SK-N-SH treated with all-trans-retinoic acid at 6 μM for 48 hours (cell line): ENCODE results near the gene COA8.

Experiments used
- CSDC2 ChIP-seq: fragments of 250-450 bp; sonication (Bioruptor Pico); IDR thresholded peaks from 2 replicates; pipeline ENCODE4 v1.5.0; 2020; ENCODE audit warnings: mild to moderate bottlenecking, moderate library complexity
- ESRRG ChIP-seq: fragments of 250-450 bp; sonication (Bioruptor Pico); IDR thresholded peaks from 2 replicates; pipeline ENCODE4 v1.6.1; 2021; ENCODE audit warnings: mild to moderate bottlenecking
- OSR1 ChIP-seq: fragments of 250-450 bp; sonication (Bioruptor Pico); IDR thresholded peaks from 2 replicates; pipeline ENCODE4 v1.8.0; 2022; ENCODE audit warnings: moderate library complexity, mild to moderate bottlenecking, inconsistent platforms
- RARB ChIP-seq: fragments of 250-450 bp; sonication (Bioruptor Pico); IDR thresholded peaks from 2 replicates; pipeline ENCODE4 v1.8.0; 2021; ENCODE audit warnings: mild to moderate bottlenecking, moderate library complexity
- ZC3H10 ChIP-seq: fragments of 250-450 bp; sonication (Bioruptor Pico); IDR thresholded peaks from 2 replicates; pipeline ENCODE4 v1.5.1; 2021; ENCODE audit warnings: mild to moderate bottlenecking, moderate library complexity
- ZFP3 ChIP-seq: fragments of 250-450 bp; sonication (Bioruptor Pico); IDR thresholded peaks from 2 replicates; pipeline ENCODE4 v1.5.0; 2020; ENCODE audit warnings: mild to moderate bottlenecking, moderate library complexity
- ZFP30 ChIP-seq: fragments of 450-650 bp; formaldehyde crosslinking; IDR thresholded peaks from 2 replicates; pipeline ENCODE4 v1.5.0; 2022; ENCODE audit warnings: mild to moderate bottlenecking, moderate library complexity
- ZNF565 ChIP-seq: fragments of 450-650 bp; formaldehyde crosslinking; conservative IDR thresholded peaks from 2 replicates; pipeline ENCODE4 v1.5.0; 2020; ENCODE audit warnings: low read depth, mild to moderate bottlenecking, moderate library complexity
- TF ChIP-seq, protein P1 (sequence below): fragments of 250-450 bp; sonication (Bioruptor Pico); IDR thresholded peaks from 2 replicates; pipeline ENCODE4 v1.8.0; 2020; ENCODE audit warnings: mild to moderate bottlenecking, moderate library complexity, borderline replicate concordance
- TF ChIP-seq, protein P2 (sequence below): fragments of 250-450 bp; sonication (Bioruptor Pico); IDR thresholded peaks from 2 replicates; pipeline ENCODE4 v1.5.1; 2020; ENCODE audit warnings: low read depth, mild to moderate bottlenecking, moderate library complexity

DNA sequence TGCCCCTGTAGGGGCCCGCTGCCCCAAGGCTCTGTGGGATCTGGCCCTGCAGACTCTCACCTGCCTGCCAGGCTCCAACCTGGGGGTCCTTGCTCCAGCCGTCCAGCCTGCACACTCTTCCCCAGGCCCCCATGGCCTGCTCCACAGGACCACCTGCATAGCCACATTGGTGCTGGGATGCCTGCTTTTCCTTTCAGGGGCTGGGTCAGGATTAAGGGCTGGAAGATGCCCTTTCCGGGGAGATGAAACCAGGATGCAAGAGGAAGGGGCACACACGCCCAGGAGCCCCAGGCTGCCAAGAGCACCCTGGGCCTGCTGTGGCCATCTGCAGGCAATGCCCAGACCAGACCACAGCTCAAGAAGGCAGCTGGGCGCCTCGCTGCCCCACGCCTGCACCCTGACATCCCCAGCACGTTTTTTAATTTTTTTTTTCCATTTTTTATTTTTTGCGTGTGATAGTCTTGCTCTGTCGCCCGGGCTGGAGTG lies 15.3 kb upstream of the COA8 start:
- no peak for TF ChIP-seq ZFP3
- TF ChIP-seq ZNF565 (CRISPR knock-in tag) = no peak
- no peak for TF ChIP-seq RARB (CRISPR knock-in tag)
- TF ChIP-seq, protein P1, sequence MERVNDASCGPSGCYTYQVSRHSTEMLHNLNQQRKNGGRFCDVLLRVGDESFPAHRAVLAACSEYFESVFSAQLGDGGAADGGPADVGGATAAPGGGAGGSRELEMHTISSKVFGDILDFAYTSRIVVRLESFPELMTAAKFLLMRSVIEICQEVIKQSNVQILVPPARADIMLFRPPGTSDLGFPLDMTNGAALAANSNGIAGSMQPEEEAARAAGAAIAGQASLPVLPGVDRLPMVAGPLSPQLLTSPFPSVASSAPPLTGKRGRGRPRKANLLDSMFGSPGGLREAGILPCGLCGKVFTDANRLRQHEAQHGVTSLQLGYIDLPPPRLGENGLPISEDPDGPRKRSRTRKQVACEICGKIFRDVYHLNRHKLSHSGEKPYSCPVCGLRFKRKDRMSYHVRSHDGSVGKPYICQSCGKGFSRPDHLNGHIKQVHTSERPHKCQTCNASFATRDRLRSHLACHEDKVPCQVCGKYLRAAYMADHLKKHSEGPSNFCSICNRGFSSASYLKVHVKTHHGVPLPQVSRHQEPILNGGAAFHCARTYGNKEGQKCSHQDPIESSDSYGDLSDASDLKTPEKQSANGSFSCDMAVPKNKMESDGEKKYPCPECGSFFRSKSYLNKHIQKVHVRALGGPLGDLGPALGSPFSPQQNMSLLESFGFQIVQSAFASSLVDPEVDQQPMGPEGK (CRISPR knock-in tag) = no peak
- TF ChIP-seq ZC3H10 (CRISPR knock-in tag) = no peak
- TF ChIP-seq CSDC2 (CRISPR knock-in tag) = no peak
- TF ChIP-seq OSR1 (CRISPR knock-in tag) = no peak
- no peak for TF ChIP-seq ESRRG (CRISPR knock-in tag)
- no peak for TF ChIP-seq ZFP30
- TF ChIP-seq, protein P2, sequence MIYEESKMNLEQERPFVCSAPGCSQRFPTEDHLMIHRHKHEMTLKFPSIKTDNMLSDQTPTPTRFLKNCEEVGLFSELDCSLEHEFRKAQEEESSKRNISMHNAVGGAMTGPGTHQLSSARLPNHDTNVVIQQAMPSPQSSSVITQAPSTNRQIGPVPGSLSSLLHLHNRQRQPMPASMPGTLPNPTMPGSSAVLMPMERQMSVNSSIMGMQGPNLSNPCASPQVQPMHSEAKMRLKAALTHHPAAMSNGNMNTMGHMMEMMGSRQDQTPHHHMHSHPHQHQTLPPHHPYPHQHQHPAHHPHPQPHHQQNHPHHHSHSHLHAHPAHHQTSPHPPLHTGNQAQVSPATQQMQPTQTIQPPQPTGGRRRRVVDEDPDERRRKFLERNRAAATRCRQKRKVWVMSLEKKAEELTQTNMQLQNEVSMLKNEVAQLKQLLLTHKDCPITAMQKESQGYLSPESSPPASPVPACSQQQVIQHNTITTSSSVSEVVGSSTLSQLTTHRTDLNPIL (CRISPR knock-in tag) = no peak
